Thyroid gland (tissue), 4 donors: ENCODE data around the gene DPP10. TPM values are rescaled to one million over a fixed set of nuclear protein-coding genes. Genes with fewer than 3 reads are reported as not detected.

ENCODE experiments used
- DNase-seq, 2 donors: peaks; one replicate each; pipeline ENCODE4 v3.0.0-alpha.2; 2019
- H3K27ac ChIP-seq, 3 donors: fragments of 200-600 bp; sonication (generic); 1 replicate in 2 of 3; 2 replicates in 1 of 3; pipeline ENCODE4 v1.5.1; 2016 to 2019; ENCODE audit warnings: mild to moderate bottlenecking in 1 of 3, moderate library complexity in 1 of 3
- H3K27me3 ChIP-seq: fragments of 200-600 bp; sonication (generic); one replicate; pipeline ENCODE4 v1.5.1; 2019
- H3K36me3 ChIP-seq, 2 donors: fragments of 200-600 bp; sonication (generic); one replicate each; pipeline ENCODE4 v1.5.1; 2016 to 2019
- H3K4me1 ChIP-seq, 2 donors: fragments of 200-600 bp; sonication (generic); one replicate each; pipeline ENCODE4 v1.5.1; 2017 to 2019
- H3K4me3 ChIP-seq, 3 donors: fragments of 200-600 bp; sonication (generic); replicated peaks in 1 of 3; 1 replicate in 2 of 3; 2 replicates in 1 of 3; pipeline ENCODE4 v1.5.1; 2016; ENCODE audit warnings: mild to moderate bottlenecking in 1 of 3
- H3K9me3 ChIP-seq: fragments of 200-600 bp; sonication (generic); one replicate; pipeline ENCODE4 v1.5.1; 2017
- POLR2A ChIP-seq, 2 donors: fragments of 450-650 bp; IDR thresholded peaks; one replicate each; pipeline ENCODE4 v1.6.1; 2017; ENCODE audit warnings: antibody characterized with exemption in 2 of 2, mild to moderate bottlenecking in 2 of 2, moderate library complexity in 1 of 2
- WGBS, 2 donors: methylation state at CpG; one replicate each; pipeline ENCODE4 v1.1.5; 2017; 5-methylcytosine and 5-hydroxymethylcytosine counted together
- intact Hi-C: fragments of 100-400 bp; cut with DNase I; formaldehyde crosslinking; loops from one replicate; pipeline ENCODE4 v1.15.1; 2023
- total RNA-seq, 4 donors: library from RNA; depleted of rRNA; stranded (reverse); fragments of >200 nt; gene quantifications; one replicate each; pipeline ENCODE4 v1.2.3, GENCODE V29; 2016
- TF ChIP-seq, protein P1 (sequence below), 6 experiments: fragments of 200-600 bp in 3 of 6; fragments of 450-650 bp in 3 of 6; sonication (generic) in 3 of 6; IDR thresholded peaks; one replicate each; pipeline ENCODE4 v1.5.1; 2016 to 2019; ENCODE audit warnings: antibody characterized with exemption in 6 of 6, mild to moderate bottlenecking in 2 of 6, inconsistent platforms in 1 of 6, moderate library complexity in 1 of 6

DPP10 gene
- total RNA-seq, 4 donors from 2014 or later = 0.63 to 1.3 TPM; not detected in 2

DNA sequence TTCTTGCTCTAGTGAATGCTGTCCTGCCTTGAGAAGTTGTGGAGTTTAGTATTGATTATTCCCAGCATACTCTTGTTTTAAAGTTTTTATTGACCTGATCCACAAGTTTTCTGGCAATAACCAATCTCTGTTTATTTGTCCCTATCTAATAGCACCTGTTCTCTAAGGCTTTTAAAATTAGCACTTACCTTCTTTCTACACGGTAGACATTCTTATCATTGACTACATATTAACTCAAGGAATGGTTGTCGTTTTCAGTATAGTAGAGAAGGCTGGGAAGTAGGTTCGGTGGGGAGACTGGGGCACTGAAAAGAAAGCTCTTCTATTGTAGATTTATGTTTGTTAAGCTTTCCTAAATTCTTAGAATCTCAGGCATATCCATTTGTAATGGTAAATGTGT, 726.0 kb downstream of the DPP10 start:
- TF ChIP-seq, protein P1, sequence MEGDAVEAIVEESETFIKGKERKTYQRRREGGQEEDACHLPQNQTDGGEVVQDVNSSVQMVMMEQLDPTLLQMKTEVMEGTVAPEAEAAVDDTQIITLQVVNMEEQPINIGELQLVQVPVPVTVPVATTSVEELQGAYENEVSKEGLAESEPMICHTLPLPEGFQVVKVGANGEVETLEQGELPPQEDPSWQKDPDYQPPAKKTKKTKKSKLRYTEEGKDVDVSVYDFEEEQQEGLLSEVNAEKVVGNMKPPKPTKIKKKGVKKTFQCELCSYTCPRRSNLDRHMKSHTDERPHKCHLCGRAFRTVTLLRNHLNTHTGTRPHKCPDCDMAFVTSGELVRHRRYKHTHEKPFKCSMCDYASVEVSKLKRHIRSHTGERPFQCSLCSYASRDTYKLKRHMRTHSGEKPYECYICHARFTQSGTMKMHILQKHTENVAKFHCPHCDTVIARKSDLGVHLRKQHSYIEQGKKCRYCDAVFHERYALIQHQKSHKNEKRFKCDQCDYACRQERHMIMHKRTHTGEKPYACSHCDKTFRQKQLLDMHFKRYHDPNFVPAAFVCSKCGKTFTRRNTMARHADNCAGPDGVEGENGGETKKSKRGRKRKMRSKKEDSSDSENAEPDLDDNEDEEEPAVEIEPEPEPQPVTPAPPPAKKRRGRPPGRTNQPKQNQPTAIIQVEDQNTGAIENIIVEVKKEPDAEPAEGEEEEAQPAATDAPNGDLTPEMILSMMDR (IDR thresholded peaks at IDR 0.05) = no peak
- intact Hi-C loops = no loop called here
- H3K4me1 ChIP-seq = no peaks in the 10 kb centered on the region
- 76 to 81% methylated on average over 3 of the region's 3 CpGs for WGBS, 2 donors
- H3K4me3 ChIP-seq = no peak overlapping the region
- H3K36me3 ChIP-seq = no peaks in the 10 kb centered on the region
- no peak for DNase-seq
- H3K27me3 ChIP-seq = no peaks in the 10 kb centered on the region
- H3K27ac ChIP-seq = no peak overlapping the region
- no peaks in the 10 kb centered on the region for H3K9me3 ChIP-seq

DNA sequence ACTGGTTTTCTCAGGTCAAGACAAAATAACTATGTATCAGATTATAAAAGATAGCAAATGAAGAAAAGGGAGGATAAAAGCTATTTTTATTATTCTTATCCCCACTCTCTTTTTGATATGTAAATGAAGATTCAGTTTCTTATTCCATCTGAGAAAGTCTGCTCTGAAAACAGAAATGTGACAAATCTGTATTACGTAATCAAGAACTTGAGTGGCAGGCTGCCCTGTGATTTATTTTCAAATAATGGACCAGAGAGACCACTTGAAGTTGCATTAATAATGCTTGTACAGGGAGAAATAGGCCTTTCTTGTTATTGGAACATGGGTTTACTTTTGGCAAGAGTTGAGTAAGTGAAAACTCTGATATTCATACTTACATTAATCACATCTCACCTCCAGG, 727.4 kb downstream of the DPP10 start:
- H3K36me3 ChIP-seq = no peaks in the 10 kb centered on the region
- no peak overlapping the region for H3K27ac ChIP-seq
- intact Hi-C loops = no loop called here
- no peak overlapping the region for H3K4me3 ChIP-seq
- WGBS, 2 donors = 96 to 97% methylated on average over 1 of the region's 1 CpG
- no peaks in the 10 kb centered on the region for H3K27me3 ChIP-seq
- no peak for DNase-seq
- H3K4me1 ChIP-seq = no peaks in the 10 kb centered on the region
- H3K9me3 ChIP-seq = no peaks in the 10 kb centered on the region
- TF ChIP-seq, protein P1 (IDR thresholded peaks at IDR 0.05) = no peak
- TF ChIP-seq POLR2A (IDR thresholded peaks at IDR 0.05) = no peak

DNA sequence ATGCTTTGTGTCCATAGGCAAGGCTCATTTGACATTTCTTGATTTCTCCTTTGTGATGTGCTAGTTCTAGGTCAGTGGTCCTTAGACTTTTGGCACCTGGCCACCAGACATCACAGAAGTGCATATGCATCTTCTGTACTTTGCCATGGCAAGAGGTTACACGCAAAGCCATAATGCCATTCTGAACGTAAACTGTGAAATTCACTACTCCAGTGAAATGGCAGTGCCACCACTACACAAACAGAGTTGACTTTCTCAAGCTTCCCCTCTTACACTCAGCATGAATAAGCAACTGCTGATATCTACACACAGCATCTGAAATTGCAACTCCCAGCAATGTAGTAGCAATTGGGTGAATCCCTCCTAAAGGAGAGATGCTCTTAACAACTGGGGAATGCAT, 729.3 kb downstream of the DPP10 start:
- TF ChIP-seq, protein P1 (IDR thresholded peaks at IDR 0.05) = no peak
- TF ChIP-seq POLR2A (IDR thresholded peaks at IDR 0.05) = no peak
- 86 to 93% methylated on average over 2 of the region's 2 CpGs for WGBS, 2 donors
- no peaks in the 10 kb centered on the region for H3K9me3 ChIP-seq
- H3K4me1 ChIP-seq = no peaks in the 10 kb centered on the region
- H3K36me3 ChIP-seq = no peaks in the 10 kb centered on the region
- H3K4me3 ChIP-seq = no peak overlapping the region
- DNase-seq = no peak
- no peak overlapping the region for H3K27ac ChIP-seq
- no peaks in the 10 kb centered on the region for H3K27me3 ChIP-seq
- intact Hi-C loops = no loop called here

DNA sequence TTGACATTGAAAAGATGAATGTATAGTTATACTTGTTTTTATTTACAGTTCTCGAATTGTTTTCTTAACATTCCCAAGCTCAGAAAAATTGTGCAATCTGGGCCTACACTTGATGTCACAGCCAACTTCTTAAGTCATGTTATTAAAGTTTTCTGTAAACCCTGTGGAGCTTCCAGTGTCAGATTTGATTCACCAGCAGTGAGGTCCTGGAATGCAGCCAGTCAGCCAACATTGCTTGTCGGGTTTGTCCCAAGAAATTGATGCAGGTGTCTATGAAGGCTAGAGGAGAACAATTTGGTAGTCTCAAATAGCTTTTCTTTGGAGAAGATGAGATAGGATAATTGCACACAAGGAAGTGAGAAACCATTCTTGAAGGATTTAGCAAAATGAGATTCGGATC, 732.2 kb downstream of the DPP10 start:
- no peak overlapping the region for H3K4me3 ChIP-seq
- no peaks in the 10 kb centered on the region for H3K4me1 ChIP-seq
- no peaks in the 10 kb centered on the region for H3K9me3 ChIP-seq
- no peaks in the 10 kb centered on the region for H3K27me3 ChIP-seq
- WGBS, 2 donors = 50 to 56% methylated on average over 3 of the region's 3 CpGs
- H3K27ac ChIP-seq = no peak overlapping the region
- TF ChIP-seq, protein P1 (IDR thresholded peaks at IDR 0.05) = no peak
- no peak for TF ChIP-seq POLR2A (IDR thresholded peaks at IDR 0.05)
- intact Hi-C loops = no loop called here
- no peaks in the 10 kb centered on the region for H3K36me3 ChIP-seq
- no peak for DNase-seq

DNA sequence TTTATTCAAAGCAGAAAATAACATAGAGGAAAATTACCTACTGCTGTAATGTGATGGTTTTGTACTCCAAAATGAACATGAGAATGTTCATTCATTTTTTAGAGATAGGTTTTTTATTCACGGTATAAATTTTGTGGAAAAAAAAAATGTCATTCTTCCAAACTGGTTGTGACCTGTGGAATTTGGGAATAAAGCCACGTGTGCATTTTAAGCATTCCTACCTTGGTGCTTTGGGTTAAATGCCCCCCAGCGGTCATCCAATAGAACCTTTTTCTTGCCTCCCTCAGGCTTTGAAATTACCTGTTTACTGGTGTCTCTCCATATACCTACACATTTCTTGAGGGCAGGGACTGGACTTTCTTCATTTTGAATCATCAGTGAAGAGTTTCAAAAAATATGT, 740.7 kb downstream of the DPP10 start:
- Histone ChIP-seq H3K9me3 (no peaks in the 10 kb centered on the region), H3K36me3 (no peaks in the 10 kb centered on the region), H3K27ac (no peak overlapping the region), H3K4me3 (no peak overlapping the region), H3K4me1 (no peaks in the 10 kb centered on the region), H3K27me3 (no peaks in the 10 kb centered on the region)
- TF ChIP-seq, protein P1 (IDR thresholded peaks at IDR 0.05) = no peak
- no peak for TF ChIP-seq POLR2A (IDR thresholded peaks at IDR 0.05)
- WGBS, 2 donors = 41 to 53% methylated on average over 3 of the region's 3 CpGs
- no peak for DNase-seq
- intact Hi-C loops = no loop called here
